TTC549 (cell line): Measurements from ENCODE around the gene FREM2.
A peak's percentile ranks its signal among the peaks of the same experiment; 100 is the strongest.

Experiments
- FAIRE-seq: peaks from 2 replicates; lab custom pipeline; 2012; peaks lifted over from hg19 to GRCh38; lab: Jason Lieb, UNC

FREM2 gene

GRCh38 chr13:38758277-38758676 lies 71.4 kb downstream of the FREM2 start:
- no peak for FAIRE-seq

DNA sequence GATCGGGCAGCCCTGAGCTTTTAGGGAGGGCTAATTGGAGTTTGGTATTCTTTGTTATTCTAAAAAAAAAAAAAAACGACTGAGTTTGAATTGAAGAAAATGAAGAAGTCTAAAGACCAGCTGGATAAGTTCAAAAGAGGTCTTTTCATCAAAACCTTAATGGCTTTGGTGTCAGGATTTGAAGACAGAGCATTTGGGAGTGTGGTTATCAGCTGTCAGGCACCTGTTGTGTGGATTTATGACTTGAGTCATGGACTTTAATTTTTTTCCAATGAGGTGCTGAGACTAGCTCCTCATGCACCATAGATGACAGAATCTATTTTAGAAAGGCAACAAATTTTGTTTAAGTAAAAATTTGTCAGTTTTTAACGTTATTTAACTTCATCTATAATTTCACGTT lies 72.5 kb downstream of the FREM2 start:
- no peak for FAIRE-seq

DNA sequence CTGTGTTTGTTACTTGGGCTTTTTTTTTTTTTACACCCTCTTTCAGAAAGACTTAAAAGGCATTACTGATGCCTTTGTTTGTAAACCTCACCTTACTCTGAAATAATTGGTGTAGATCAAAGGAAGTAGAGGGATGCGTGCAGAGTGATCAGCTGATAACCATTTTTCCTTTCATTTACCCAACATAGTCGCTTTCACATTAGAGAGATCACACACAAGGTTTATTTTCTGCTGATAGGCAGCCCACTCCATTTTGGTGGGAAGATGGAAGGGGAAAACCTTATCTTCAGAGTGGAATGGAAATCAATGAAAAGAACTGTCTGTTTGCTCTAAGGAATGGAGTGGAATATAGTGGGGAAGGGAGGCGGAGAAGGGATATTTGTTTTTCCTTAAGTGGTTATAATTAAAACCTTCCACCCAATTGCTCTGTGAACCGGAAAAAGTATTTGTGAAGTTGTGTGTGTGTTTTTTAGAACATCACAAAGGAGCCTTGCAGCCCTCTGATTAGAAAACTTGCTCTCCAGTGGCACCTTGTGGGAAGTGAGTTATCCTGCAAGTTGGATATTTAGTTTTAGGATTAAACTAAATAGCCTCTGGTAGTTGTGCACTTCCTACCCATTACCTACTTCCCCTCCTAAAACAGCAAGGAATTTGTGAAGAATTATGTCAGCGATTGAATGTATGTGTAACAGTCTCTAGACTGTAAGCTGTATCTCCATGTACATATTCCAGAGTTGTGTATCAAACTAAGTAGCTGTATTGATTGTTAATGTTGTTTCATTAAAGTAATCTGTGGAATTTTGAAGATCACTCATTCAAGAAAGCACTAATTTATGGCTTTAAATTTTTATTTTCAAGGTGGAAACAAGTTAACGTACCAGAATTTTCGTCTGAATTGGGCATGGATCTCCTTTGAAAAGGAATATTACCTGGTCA lies 76.8 kb downstream of the FREM2 start:
- FAIRE-seq: no peak

DNA sequence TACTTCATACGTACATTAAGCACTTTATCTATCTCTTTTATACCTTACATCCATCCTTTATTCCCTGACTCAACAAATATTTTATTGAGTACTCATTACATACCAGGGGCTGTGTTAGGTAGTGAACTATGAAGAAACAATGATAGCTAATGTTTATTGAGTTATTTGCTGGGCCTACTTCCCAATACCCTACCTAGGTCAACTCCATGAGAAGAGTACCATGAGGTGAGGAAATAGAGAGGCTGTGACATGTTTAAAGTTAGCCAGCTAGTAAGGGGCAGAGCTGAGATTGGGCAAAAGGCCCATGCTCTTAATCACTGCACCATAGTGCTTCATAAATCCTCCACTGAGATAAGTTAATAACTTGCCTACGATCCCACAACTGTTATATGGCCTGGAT lies 79.9 kb downstream of the FREM2 start:
- no peak for FAIRE-seq

DNA sequence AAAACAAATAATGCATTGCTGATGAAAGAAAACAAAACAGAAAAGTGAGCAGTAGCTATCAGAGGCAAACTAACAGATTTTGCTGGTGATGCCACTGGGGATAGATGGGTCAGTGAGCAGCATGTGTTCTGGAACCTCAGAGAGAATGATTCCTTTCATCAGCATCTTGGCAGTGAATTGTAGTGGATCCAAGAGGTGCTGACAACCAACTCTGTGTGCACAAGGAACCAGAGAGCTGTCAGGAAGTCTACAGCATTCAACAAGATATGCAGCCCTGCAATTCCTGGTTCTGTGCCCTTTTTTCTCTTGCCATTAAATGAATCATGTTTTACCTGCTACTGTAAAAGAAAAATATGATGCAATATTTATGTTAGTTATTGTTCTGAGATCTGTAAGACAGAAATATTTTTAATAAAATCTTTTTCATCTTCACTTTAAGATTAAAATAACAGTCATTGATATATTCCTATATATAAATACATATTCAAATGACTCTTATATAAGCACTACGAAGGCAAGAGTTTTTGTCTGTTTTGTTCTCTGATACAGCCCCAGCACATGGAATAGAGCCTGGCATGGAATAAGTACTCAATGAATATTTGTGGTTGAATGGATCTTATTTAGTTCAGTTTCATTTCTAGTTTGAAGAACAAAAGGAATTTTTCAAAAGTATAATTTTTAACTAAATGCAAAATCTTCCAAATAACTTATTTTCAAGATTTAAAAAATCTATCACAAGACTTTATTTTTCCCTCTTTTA lies 80.8 kb downstream of the FREM2 start:
- no peak for FAIRE-seq

DNA sequence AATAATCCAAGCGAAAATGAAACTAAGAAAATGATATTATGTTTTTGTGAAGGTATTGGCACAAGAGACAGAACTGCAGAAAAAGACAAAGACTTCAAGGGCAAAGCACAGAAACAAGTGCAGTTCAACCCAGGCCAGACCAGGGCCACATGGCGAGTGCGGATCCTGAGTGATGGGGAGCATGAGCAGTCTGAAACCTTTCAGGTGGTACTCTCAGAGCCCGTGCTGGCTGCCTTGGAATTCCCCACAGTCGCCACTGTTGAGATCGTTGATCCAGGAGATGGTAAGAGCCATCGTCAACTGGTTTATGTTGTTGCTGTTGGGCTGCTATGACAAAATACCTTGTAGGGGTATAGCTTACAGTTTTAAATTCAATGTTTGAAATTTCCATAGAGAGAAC lies 82.6 kb downstream of the FREM2 start:
- no peak for FAIRE-seq

- no peak for FAIRE-seq
Measured at GRCh38 chr13:38775085-38775484, 88.2 kb downstream of the FREM2 start.

DNA sequence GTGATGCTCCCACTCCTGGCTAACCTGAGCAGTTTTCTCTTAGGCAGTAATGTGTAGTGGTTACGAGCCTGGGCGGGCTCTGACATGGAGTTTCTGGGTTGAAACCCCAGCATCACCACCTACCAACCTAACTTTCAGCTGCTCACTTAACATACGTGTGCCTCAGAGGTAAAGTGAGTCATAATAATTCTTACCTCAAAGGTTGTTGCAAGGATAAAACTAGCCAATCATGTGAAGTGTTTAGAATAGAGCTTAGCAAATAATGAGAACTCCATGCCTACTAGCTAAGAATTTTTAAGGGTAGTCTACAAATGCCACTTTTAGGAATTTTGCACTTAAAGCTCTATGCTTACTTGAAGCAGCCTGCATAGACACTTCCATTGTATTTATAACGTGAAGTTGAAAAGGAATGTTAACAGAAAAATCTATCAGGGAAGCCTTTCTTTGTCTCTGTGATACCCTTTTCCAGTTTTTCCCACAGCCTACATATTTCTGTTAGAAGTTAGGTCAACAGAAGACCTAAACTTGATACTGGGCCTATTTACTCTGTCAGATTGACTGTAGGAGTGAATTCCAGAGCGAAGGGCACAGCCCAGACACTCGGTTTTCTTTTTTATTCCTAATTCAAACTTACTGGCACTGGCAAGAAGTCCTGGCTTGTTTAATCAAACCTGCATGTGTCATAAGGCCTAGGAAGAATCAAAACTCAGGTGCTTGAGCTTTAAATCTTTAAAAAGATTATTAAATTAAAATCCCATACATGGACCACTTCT lies 90.7 kb downstream of the FREM2 start:
- no peak for FAIRE-seq

DNA sequence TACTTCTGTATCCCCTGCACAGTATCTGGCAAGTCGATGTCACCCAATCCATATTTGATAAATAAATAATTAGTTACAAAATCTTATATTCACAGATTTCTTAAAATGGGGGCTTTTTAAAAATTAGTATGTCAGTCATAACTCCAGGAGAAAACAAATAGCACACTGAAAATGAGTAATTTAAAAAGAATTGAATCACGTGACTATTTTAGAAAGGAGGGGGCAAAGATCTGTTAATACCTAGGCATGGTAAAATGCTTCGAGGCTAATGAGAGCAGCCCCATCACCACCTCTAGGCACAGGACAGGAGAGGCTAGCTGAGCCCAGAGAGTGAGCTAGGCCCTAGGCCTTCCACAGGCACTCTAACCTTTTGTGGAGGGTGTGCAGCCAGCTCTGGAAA lies 94.7 kb downstream of the FREM2 start:
- no peak for FAIRE-seq

- no peak for FAIRE-seq
Measured at GRCh38 chr13:38784036-38784880, 97.4 kb downstream of the FREM2 start.

DNA sequence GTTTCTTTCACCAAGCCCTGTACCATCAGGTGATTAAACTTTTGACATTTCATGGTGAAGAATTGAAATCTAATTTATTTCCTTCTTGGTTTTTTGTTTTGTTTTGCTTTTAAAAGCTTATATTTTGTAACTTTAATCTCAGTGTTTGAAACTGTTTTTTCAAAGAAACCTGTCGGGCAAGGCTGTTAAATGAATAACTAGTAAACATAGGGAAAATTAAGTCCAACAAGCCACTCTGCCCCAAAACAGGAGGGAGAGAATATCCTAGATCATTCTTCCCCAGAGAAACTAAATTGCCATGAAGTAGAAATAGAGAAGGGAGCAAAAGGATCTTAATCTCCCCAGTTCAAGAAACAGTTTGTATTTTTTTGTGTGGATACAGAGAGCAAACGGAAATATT lies 98.2 kb downstream of the FREM2 start:
- no peak for FAIRE-seq

DNA sequence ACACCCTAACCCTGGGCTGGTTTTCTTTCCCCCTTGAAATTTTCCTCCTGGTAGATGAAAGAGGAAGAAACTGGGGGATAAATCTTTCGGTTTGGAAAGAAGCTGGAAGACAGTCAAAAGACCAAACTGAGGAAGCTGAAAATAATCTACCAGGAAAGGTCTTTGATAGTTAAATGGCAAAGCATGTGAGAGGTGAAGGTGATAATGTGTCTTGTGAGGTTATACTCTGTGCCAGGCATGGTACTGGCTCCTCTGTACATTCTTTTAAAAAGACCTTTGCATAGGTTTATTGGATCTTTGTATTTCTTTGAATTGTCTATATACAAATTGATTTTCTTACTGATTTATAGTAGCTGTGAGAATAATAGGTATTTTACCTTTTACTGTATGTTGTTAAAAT lies 98.6 kb downstream of the FREM2 start:
- no peak for FAIRE-seq

GRCh38 chr13:38787550-38787949 lies 100.7 kb downstream of the FREM2 start:
- peak; percentile 40 for FAIRE-seq

DNA sequence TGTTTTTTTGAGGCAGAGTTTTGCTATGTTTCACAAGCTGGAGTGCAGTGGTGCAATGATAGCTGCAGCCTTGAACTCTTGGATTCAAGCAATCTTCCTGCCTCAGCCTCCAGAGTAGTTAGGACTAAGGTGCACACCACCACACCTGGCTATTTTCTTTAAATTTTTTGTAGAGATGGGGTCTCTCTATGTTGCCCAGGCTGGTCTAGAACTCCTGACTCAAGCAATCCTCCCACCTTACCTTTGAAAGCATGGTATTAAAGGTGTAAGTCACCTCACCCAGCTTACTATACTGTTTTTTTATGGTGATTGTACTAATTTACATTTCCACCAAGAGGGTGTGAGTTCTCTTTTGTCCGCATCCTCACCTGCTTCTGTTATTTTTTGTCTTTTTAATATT lies 110.0 kb downstream of the FREM2 start:
- no peak for FAIRE-seq

GRCh38 chr13:38803531-38803930 lies 116.7 kb downstream of the FREM2 start:
- FAIRE-seq: no peak

- FAIRE-seq: no peak
Measured at GRCh38 chr13:38804061-38804460, 117.2 kb downstream of the FREM2 start.

DNA sequence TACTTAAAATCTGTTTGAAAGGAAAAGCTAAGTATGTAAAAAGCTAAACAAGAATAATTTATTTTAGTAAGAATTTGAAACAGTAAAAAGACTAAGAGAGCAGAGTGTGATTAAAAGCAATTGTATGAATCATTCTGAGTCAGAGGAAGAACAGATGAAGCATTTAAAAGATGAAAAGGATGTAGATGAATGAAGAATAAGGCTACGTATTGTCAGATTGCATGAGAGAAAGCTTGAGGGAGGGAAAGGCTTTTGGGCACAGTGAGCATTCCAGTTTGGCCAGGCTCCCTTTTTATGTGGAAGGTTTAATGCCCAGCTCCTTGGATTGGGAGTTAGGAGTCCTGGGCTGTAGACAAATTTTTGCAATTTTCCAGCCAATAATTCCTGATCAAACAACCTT lies 117.7 kb downstream of the FREM2 start:
- no peak for FAIRE-seq

GRCh38 chr13:38814331-38814730 lies 127.5 kb downstream of the FREM2 start:
- FAIRE-seq: no peak

DNA sequence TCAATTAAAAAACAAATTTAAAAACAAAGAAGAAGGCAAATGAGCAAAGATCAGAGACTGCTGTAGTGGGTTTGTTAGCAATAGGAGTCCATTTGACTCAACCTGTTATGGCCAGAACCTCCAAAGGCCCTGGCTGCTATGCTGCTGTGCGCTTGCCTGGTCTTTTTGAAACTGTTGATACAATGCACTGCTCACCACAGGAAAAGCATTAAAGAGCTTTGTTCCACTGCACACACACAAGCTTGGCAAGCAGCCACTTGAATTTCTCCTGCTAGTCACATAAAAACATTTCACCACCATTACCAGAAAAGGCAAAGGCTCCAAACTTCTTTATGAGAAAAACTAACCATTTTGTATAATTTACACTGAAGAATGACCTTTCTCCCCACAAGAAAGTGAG lies 132.2 kb downstream of the FREM2 start:
- FAIRE-seq: no peak

DNA sequence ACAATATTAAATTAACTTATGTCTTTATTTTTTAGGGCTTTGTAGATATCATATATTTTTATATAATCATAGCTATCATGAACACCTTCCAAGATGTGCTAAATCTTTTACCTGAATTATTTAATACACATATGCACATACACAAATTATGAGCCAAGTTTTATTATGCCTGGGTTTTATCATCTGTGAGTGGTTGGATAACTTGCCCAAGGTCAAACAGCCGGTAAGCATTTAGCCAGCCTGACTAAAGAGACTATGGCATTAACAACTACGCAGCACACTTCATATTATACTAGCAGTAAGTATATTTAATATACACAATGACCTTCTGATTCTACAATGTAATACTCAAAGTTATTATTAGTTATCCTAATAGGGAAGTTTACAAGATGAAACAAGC lies 132.7 kb downstream of the FREM2 start:
- no peak for FAIRE-seq

DNA sequence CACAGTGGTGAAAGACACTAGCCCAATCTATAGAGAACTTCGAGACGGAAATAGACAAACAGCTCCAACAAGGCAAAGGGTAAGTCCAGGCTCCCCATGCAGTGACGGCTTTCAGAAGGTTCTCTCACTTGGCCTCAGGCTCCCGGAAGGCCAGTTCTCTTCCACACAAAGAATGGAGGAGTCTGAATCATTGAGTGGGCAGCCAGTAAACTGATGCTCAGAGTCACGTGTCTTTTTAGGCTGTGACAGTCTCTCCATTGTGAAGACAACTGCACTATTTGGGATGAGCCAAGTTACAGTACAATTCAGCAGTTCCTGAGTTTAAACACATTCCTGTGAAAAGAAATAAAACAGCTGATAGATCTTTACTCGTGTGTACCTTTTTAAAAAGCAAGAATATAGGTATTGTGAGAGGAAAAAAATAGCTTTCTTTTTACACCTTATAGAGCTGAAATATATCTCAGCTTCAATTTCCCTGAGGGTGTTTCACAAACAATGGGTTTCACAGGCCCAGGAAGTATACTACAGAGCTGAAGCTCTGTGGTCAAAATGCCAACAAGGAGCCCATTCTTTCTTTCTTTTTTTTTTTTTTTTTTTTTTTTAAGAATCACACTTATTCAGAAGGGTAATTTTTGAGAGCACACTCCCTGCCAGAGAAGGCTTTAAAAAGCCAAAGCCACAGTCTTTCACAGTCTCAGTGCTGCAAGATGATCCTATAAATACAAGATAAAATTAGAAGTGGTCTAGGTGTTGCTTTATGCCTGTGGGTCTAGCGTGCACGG lies 135.1 kb downstream of the FREM2 start:
- FAIRE-seq: no peak
